ENCODE data around the gene GOLGA6C.
"Not testable (repeated sequence)": the region's sequence is repeated elsewhere in the genome, so short reads cannot be mapped to it uniquely, and the experiment has no call there.

GOLGA6C gene

GRCh38 chr15:75259873-75260272 lies 1.7 kb downstream of the GOLGA6C start:
- DNase-seq = not testable (repeated sequence)

- not testable (repeated sequence) for DNase-seq
These were observed 15.7 kb downstream of the GOLGA6C start for GRCh38 chr15:75273751-75274359.

GRCh38 chr15:75274509-75275107 lies 16.5 kb downstream of the GOLGA6C start:
- peak; percentile 39 for DNase-seq

- not testable (repeated sequence) for DNase-seq
These were observed 17.5 kb downstream of the GOLGA6C start for GRCh38 chr15:75275617-75276016.

GRCh38 chr15:75278497-75278896 lies 20.4 kb downstream of the GOLGA6C start:
- DNase-seq = not testable (repeated sequence)

- not testable (repeated sequence) for DNase-seq
These were observed 24.4 kb downstream of the GOLGA6C start, which contains the start of gene GOLGA6D for GRCh38 chr15:75282572-75282971. TSS of gene GOLGA6D (plus strand) at chr15:75282835. CDS start at chr15:75282876, 41 bp downstream.

GRCh38 chr15:75284152-75284551 lies 26.0 kb downstream of the GOLGA6C start:
- not testable (repeated sequence) for DNase-seq

GRCh38 chr15:75293660-75294059 lies 35.5 kb downstream of the GOLGA6C start:
- DNase-seq = not testable (repeated sequence)

- DNase-seq = not testable (repeated sequence)
These were observed 40.6 kb downstream of the GOLGA6C start for GRCh38 chr15:75298541-75299310.

- peak; percentile 44 for DNase-seq
These were observed 41.2 kb downstream of the GOLGA6C start for GRCh38 chr15:75299311-75299688.

GRCh38 chr15:75300026-75300425 lies 41.9 kb downstream of the GOLGA6C start:
- DNase-seq = not testable (repeated sequence)

GRCh38 chr15:75302318-75302717 lies 44.2 kb downstream of the GOLGA6C start:
- DNase-seq = no peak

GRCh38 chr15:75302753-75303152 lies 44.6 kb downstream of the GOLGA6C start:
- DNase-seq = not testable (repeated sequence)

GRCh38 chr15:75306188-75306587 lies 48.1 kb downstream of the GOLGA6C start:
- no peak for DNase-seq

GRCh38 chr15:75307778-75308390 lies 49.8 kb downstream of the GOLGA6C start:
- no peak for DNase-seq

GRCh38 chr15:75309711-75310110 lies 51.6 kb downstream of the GOLGA6C start:
- no peak for DNase-seq

- not testable (repeated sequence) for DNase-seq
These were observed 54.4 kb downstream of the GOLGA6C start for GRCh38 chr15:75312548-75312947.

- DNase-seq = no peak
These were observed 55.1 kb downstream of the GOLGA6C start for GRCh38 chr15:75313116-75313845.

GRCh38 chr15:75314552-75315290 lies 56.6 kb downstream of the GOLGA6C start:
- DNase-seq = no peak

- not testable (repeated sequence) for DNase-seq
These were observed 61.2 kb downstream of the GOLGA6C start for GRCh38 chr15:75319231-75319897.
